ENCODE results near the gene GMCL2.

GMCL2 gene

GRCh38 chr5:178221853-178222252 is 34.7 kb upstream of the GMCL2 start:
- no peak for DNase-seq

GRCh38 chr5:178221282-178221681 is 34.1 kb upstream of the GMCL2 start:
- DNase-seq, result no peak

GRCh38 chr5:178218827-178219226 is 31.7 kb upstream of the GMCL2 start:
- no peak for DNase-seq

GRCh38 chr5:178218237-178218776 is 31.1 kb upstream of the GMCL2 start:
- no peak for DNase-seq

- no peak for DNase-seq
These were observed 29.6 kb upstream of the GMCL2 start for GRCh38 chr5:178216779-178217178.

GRCh38 chr5:178216088-178216534 is 28.9 kb upstream of the GMCL2 start:
- DNase-seq, result no peak

- DNase-seq, result no peak
These were observed 28.3 kb upstream of the GMCL2 start for GRCh38 chr5:178215280-178216002.

- no peak for DNase-seq
These were observed 27.1 kb upstream of the GMCL2 start for GRCh38 chr5:178214160-178214803.

GRCh38 chr5:178213748-178214151 is 26.6 kb upstream of the GMCL2 start:
- DNase-seq, result no peak

GRCh38 chr5:178213003-178213461 is 25.9 kb upstream of the GMCL2 start:
- DNase-seq, result no peak

GRCh38 chr5:178212241-178213002 is 25.3 kb upstream of the GMCL2 start:
- DNase-seq, result no peak

DNA sequence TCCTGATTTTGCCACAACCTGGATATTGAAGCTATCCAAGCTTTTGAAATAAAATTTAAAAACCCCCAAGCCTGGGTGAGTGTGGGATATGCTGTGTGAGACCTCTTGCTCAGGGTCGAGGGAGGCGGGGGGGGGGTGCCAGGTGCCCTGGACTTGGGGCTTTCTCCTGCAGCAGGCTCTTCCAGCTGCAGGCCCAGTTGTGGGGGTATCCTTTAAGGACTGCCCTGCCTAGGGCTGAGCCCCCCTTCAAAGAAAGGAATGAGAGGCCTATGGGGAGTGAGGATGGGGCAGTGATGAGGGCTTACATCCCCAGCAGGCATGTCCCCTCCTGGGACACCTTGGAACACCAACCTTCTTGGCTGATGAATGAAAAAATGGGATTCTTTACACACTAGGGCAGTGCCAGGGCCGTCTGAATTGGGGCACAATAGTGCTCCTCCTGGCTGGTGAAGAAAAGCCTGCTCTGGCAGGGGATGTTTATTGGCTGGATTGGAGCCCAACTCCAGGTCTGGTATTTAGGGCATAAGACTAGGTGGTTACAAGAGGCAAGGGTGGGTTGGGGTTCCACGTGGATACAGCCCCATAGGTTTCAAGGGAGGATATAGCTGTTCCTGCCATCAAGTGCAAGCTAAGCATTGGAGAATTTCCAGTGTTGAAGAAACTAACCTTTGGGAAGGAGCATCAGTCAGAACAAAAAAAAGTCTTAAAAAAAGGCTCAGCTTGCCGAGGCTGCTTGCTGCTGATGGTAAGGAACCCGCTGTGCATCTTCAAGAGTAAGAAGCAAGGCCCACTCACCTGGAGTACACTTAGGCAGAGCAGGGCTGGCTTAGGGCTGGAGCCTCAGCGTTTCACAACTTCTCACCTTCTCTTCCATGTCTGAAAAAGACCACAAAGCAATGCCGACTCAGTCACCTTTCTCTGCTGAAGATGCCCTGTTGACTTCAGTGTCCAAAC is 24.2 kb upstream of the GMCL2 start:
- DNase-seq, result no peak

DNA sequence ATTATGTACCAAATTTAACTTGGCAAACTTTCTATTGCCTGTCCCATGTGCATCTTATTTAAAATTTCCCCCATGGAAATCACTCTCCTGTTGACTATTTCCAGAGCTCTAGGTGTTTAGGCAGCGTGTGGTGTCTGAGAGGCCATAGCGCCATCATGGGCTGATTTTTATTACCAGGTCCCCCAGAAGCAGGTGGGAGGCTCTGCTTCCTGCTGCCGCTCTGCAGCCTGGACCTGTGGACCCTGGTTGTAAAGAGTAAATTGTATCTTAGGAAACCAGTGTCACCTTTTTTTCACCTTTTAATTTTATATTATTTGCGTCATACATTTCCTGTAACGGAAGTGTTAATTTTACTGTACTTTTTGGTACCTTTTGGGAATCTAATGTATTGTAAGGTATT is 23.5 kb upstream of the GMCL2 start:
- DNase-seq, result no peak

DNA sequence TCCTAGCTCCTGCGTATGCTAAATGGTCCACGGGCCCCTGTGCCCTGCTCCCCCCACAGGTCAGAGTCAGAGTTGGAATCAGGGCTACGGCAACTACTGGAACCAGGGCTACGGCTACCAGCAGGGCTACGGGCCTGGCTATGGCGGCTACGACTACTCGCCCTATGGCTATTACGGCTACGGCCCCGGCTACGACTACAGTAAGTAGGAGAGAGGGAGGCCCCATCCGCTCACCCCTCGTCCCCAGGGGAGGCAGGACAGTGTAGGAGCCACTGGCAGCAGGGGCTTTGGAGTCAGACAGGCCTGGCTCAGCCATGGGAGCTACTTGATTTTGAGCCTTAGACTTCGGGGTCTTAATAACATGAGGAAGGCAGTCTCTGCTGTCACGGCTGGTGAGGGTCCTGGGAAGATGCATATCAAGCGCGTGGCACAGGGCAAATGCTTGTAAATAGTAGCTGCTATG is 22.9 kb upstream of the GMCL2 start:
- no peak for DNase-seq

GRCh38 chr5:178209334-178210072 is 22.3 kb upstream of the GMCL2 start:
- no peak for DNase-seq

- no peak for DNase-seq
These were observed 21.5 kb upstream of the GMCL2 start for GRCh38 chr5:178208540-178209227.

- DNase-seq, result no peak
These were observed 20.7 kb upstream of the GMCL2 start for GRCh38 chr5:178207917-178208280.

- DNase-seq, result no peak
These were observed 20.2 kb upstream of the GMCL2 start for GRCh38 chr5:178207183-178207916.

- no peak for DNase-seq
These were observed 19.3 kb upstream of the GMCL2 start for GRCh38 chr5:178206166-178207101.
